GM21360 (cell line): ENCODE data around the gene CYS1.
A peak's percentile ranks its signal among the peaks of the same experiment; 100 is the strongest.
"Not testable (repeated sequence)": the region's sequence is repeated elsewhere in the genome, so short reads cannot be mapped to it uniquely, and the experiment has no call there.

Experiments used
- ATAC-seq: cut with Tn5 transposase; IDR thresholded peaks from one replicate; pipeline ENCODE4 v1.9.1; 2021; ENCODE audit warnings: mild to moderate bottlenecking, moderate library complexity; ENCODE audit not compliant: unreplicated experiment

The CYS1 gene

DNA sequence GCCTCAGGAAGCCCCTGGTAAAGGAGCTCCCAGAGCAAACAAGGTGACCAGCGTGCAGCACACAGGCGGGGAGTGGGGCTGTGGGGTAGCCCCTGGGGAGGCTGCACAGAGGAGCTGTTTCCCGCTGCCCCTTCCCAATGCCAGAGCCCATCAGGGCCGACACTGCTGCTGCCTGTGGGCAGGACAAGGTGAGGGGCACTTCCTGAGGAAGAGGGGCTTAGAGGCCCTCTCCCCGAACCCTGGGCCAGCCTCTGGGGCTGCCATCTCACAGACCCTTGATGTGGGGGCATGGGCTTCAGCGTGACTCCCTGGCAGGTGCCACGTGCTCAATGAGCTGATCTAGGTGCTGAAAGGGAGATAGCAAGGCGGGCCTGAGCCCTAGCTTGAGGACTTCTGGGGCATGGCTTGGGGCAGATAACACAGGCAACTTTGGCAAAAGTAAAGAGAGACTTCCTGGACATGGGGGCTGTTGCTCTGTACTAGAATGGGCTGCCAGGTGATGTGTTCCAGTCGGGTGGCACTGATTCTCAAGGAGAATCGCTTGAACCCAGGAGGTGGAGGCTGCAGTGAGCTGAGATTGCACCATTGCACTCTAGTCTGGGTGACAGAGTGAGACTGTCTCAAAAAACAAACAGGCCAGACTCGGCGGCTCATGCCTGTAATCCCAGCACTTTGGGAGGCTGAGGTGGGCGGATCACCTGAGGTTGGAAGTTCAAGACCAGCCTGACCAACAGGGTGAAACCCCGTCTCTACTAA, 46.8 kb downstream of the CYS1 start:
- no peak for ATAC-seq

DNA sequence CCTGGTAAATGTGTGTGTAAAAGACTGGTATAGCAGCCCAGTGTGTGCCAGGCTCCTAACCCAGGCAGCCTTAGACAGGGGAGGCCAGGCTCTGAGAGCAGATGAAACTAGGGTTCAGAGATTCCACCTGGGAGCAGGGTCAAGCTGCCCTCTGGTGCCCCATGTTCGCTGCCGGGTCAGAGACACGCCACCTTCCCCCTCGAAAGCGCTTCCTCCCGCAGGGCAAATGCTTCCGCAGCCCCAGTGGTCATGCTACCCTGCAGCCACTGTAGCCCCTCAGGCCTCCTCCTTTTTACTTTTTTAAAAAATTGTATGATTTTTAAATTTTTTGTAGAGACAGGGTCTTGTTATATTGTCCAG, 47.5 kb downstream of the CYS1 start:
- ATAC-seq: no peak

DNA sequence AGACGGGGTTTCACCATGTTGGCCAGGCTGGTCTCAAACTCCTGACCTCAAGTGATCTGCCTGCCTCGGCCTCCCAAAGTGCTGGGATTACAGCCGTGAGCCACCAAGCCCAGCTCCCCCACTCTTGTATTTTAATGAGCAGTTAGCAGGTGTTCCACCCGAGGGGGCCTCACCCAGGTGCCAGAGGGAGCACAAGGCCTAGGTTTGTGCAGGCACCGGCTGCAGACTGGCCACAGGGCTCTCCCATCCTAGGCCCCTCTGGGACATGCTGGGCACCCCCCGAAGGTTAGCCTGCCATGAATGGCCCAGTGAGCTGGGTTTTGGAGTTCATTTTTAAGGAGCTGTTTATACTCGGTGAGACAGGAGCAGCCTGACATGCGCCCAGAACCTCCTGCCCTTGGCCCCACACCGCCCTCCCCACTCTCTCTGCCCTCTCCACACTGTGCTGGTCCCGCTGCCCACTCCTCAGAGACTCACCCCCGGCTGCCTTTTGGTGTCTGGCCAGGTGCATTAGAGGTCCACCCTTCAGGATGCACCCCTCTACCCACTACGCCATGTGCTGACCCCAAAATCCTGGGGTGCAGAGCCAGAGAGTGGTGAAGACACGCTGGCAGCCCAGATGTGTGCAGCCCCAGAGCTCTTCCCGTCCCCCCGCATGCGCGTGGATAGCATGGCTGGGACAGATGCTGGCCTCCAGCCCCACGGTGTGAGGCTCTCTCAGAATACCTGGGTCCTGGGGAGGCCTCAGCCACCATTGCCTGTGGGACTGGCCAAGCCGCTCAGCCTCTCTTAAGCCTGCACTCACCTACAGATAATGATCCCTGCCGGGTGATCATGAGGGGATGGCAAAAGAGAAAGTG, 48.1 kb downstream of the CYS1 start:
- ATAC-seq: no peak

DNA sequence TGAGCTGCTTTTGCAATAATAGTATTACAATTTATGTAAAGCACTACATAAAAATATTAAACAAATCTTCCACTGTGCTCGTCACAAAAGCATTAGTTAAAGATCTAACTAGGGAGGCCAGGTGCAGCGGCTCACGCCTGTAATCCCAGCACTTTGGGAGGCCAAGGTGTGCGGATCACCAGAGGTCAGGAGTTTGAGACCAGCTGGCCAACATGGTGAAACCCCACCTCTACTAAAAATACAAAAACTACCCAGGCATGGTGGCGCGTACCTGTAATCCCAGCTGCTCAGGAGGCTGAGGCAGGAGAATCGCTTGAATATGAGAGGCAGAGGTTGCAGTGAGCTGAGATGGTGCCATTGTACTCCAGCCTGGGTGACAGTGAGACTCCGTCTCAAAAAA, 49.4 kb downstream of the CYS1 start:
- not testable (repeated sequence) for ATAC-seq

DNA sequence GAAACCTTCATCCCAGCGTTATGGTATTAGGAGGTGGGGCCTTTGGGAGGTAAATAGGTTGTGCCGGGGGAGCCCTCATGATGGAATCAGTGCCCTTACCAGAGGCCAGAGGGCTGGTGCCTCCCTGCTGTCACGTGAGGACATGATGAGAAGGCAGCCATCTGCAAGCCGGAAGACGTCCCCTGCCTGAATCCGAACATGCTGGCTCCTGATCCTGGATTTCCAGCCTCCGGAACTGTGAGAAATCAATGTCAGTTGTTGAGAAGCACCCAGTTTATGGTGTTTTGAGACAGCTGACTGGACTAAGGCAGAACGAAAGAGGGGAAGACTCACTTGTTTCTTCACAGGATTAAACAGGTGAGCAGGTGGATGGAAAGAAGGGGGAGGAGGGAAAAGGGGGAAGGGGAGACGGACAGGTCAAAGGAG, 49.9 kb downstream of the CYS1 start:
- no peak for ATAC-seq

DNA sequence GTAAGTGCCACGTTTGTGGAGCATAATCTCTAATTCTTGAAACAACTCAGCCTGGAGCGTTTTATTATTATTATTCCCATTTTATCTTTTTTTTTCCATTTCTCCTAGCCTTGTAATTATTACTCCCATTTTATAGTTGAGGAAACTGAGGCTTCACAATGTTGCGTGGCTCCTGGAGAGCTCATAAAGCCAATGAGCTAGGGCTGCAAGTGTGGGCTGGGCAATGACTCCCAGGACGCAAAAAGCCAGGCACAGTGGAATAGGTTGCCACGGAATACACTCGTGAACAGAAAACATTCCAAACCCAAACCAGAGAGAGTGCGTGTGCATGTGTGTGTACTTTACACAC, 50.4 kb downstream of the CYS1 start:
- ATAC-seq: no peak

DNA sequence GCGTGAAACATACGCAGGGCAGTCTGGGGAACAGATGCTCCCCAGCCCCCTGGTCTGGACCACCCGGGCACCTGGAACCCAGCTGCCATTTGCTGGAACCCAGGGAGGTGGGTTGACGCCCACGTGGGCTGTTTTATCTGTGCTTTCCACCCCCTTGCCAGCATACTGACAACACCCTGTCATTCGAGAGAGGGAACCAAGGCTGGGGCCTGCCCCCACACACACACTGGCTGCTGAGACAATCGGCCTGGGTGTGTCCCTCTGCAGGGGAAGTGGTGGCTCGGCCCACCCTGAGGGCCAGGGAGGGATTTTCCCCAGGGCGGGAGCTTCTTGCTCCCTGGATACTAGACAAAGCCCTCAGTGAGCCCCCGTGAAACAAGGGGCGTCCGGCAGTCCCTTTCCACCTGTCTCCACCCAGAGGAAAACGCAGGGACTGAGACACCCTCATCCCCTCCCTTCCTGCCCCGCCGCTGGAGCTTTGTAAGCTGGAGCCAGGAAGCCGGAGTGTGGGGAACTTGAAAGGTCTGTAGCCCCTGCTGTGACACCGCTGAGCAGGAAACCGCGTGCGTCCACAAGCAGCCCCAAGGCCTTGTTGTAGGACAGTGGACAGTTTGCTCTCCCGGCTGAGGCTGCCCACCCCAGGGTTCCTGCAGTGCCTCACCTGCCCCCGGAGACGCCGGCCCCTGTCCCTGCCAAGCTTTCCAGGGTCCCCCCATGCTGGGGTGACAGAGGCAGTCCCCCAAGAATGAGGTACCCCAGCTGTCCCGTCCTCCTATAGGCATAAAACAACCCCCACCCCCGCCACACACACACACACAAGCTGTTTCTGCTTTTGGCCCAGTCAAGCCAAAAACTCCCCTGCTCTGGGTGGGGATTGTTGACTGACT, 51.0 kb downstream of the CYS1 start:
- ATAC-seq: peak; percentile 74

DNA sequence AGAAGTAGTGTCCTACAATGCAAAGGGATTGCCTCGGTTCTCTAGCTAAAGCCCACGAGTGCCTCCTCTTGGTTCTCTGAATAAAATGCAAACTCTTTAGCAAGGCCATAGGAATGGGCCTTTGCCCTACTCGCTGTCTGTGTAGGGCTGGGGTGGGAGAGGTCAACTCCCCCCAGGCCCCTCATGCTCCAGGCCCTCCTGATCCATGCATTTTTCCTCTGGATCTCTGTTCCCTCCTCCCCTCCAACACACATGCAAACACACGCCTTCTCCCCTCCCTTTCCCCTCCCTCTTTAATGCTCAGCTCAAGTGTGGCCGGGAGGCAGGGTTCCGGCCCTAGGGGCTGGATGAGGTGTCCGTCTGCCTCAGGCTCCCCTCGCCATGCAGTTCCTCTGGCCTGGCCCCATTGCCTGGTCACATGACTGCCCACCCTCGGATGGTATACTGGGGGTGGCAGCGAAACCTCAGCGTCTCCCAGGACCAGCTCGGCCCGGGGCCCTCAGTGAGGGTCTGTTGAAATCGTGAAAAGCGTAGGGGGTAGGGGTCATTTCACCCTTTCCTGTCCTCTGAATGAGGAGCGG, 51.7 kb downstream of the CYS1 start:
- peak; percentile 3 for ATAC-seq

DNA sequence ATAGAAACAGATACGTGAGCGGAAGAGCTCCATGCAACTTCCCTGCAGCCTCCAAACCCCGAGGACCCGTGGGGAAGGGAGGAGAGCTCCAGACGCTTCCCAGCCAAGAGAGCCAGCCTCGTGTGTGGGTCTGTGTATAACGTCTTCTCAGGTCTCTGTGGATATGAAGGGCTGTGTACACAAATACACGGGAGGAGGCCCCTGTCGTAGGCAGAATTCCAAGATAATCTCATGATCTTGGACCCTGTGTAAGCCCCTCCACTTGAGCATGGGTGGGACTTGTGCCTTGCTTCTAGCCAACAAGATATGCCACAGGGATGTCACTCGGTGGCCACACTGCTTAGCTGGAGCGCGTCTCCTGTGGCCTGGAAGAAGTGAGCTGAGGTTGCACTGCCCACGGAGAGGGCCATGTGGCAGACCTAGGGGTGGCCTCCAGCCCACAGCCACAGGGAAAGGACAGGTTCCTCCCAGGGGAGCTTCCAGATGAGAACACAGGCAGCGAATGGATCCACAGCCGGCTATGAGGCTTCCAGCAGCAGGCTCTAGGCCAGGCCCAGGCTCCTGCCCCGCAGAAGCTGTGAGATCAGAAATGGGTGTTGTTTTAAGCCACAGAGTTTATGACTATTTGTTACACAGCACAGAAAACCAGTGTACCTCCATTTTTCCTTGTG, 52.4 kb downstream of the CYS1 start:
- no peak for ATAC-seq

DNA sequence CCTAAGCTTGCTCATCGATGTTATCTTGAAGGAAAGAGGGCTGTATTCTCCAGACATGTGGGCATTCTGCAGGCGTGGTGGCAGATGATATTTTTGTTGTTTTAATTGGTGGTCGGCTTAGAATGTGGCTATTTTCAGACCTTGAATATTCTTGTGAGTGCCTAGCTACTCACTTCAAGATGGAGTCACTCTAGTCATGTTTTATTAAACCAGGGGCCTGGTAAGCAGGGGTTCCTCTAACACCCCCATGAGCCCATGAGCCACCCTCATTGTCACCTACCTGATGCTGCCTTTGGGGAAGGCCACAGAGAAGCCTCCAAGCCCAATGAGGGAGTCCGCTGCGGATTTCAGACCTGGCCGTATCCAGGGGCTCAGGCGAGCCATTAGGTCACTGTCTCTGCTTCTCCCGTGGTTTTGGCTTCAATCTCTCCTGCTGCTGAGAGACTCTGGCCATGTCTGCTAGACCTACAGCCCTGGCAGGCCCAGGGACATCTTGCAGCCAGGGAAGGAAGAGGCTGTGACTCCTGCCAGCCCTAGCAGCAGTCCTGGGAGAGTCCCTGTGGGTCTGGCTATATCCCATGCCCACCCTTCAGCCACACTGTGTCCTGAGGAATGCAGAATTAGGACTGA, 53.2 kb downstream of the CYS1 start:
- no peak for ATAC-seq

DNA sequence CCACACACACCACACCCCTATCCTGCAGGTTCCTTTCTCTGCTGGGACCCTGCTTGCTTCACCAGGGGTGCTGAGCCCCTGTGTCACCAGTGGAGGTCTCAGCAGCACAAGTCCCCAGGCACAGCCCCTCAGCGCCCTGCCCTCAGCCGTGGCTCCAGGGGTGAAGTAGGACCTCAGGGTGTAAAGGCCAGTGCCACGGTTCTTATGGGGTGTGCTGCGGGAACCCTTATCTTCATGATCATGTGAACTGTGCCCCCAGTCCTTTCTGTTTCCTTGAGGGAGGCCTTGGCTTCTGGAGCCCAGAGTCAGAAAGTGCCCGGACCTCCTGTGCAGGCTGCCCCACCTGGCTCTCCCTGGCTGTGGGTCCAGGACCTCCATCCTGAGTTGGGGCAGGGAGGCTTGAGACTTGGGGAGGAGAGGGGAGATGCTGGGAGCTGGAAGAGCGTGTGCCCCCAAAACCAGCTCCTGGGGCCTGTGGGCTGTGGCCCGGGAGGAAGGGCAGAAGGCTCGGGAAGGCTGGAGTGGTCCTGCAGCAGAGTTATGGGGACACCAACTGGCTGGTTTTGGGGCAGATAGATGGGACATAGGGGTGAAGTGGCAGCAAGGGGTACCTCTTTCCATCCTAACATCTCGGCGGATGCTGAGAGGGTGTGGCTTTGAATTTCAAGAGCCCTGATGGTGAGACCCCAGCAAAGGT, 57.1 kb downstream of the CYS1 start:
- no peak for ATAC-seq

DNA sequence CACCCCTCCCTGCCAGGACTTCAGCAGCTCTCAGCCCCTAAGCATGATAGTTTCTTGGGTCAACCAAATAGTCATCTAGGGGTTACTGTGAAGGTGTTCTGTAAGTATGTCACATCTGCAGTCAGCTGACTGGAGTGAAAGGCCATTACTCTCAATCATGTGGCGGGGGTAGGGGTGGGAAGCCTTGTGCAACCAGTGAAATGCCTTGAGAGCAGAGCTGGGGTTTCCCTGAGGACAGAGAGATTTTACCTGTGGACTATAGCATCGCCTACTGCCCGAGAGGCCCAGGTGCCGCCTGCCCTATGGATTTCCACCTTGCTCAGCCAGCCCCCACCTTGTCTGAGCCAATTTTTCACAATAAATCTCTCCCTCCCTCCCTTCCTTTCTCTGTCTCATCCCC, 57.8 kb downstream of the CYS1 start:
- no peak for ATAC-seq

DNA sequence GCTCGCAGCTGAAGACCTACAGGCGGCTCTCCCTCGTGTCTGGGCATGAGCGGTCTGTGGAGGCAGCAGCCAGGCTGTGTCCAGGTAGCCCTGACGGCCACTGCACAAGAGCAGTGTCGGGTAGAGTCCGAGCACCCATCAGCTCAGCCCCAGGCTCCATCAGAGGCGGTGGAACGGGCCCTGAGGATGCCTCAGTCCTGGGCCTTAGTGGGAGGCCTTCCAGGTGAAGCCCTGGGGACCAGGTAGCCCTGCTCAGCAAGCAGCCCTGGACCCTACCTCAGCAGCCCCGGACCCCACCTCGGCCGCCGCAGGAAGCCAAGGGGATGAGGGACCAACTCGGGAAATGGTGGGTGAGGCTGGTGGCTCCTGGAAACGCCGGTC, 58.2 kb downstream of the CYS1 start:
- ATAC-seq: no peak

DNA sequence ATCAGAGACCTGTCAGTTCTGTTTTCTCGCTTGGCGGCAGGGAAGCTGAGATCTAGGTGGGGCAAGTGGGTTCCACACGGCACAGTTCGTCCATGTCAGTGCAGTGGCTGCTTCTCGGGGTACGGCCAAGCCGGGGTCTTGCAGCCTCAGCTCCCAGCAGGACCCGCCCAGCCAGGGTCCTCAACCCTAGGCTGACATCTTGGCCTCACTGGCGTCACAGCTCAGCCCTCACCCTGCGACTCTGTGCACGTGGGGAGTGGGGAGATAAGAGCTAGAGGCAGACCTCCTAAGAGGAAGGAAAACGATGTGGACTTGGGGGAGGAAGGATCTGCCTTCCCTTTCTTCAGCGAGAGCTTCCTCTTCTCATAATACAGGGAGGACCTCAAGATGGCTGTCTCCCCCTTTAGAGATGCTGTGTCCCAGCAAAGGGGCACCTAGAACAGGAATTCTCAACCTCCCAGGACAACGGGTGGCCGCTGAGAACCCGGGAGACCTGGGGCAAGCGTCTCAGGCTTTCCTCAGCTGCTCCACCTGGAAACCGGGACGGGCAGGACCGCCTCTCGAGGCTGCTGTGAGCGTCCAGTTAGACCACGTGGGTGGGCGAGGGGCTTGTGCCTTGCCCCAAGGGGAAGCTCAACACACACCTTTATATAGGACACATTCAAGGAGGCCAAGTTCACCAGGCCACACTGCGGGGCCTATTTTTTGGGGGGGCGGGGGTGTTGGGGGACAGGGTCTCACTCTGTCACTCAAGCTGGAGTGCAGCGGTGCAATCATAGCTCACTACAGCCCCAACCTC, 60.4 kb downstream of the CYS1 start:
- no peak for ATAC-seq

DNA sequence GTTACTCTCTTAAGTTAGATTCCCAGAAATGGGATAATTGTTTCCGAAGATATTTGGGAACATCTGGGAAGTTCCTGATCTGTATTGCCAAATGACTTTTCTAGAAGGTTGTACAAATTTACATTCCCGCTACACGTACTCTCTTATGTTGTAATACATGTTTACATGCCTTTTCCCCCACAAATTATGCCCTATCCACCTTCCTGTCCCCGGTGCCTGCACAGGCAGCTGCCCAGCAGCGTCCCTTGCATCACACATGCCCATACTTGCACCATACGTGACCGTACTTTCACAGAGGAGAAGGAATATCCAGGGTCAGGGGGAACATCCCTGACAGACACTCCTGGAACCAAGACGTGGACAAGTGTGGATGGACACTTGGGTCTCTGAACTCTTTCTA, 61.0 kb downstream of the CYS1 start:
- ATAC-seq: no peak

DNA sequence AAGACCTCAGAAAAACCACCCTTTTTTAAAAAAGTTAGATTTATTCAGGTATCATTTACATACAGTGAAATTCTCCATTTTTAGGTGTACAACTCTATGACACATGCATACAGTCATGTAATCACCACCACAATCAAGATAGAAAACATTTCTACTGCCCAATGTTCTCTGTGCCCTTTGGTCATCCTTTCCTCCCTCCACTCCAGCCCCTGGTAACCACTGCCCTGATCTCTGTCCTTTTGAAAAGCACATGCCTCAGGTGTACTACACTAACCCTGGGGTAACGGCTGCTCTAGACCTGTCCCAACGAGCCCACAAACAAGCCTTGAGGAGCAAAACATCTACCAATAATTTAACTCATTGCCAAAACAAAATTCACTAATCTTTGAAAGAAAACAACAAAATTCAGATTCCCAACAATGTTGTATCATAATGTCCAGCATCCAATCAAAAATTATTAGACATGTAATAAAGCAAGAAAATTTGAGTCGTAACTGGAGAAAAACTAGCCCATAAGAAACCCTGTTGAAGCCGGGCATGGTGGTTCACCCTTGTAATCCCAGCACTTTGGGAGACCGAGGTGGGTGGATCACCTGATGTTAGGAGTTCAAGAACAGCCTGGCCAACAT, 62.8 kb downstream of the CYS1 start:
- ATAC-seq: no peak

DNA sequence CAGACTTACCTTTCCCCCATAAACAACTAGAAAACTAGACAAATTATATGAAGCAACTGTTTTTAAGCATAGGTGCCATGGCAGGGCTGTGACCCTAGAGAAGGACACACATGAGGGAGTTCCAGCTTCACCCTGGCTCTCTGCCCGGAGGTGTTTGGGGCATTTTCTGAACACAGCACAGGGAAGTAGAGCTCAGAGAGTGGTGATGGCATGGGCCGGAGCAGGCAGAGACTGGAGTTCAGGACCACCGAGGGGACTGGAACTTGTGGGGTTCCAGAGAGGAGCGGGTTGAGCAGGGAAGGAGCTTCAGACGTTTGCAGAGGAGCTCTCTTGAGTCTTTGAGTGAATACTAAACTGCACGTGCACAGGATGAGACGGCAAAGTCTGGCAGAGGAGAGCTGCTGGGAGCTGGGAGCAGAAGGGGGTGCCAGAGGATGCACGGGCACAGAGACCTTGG, 63.4 kb downstream of the CYS1 start:
- ATAC-seq: no peak
